K562 (cell line): ENCODE measurements around the gene LARP6. TPM values are rescaled to one million over a fixed set of nuclear protein-coding genes. Genes with fewer than 3 reads are reported as not detected.

Experiments used
- ADNP ChIP-seq: fragments of 200-800 bp; sonication (Bioruptor generic); IDR thresholded peaks from 2 replicates; pipeline ENCODE4 v1.6.1; 2016; ENCODE audit warnings: missing genetic modification characterization, missing compliant biosample characterization
- ATF7 ChIP-seq: fragments of 450-650 bp; IDR thresholded peaks from 2 replicates; pipeline ENCODE4 v1.7.1; 2014; ENCODE audit warnings: mild to moderate bottlenecking, moderate library complexity
- BRF1 ChIP-seq: IDR thresholded peaks from 3 replicates; pipeline ENCODE4 v1.6.1; 2011; ENCODE audit warnings: borderline replicate concordance, mild to moderate bottlenecking; ENCODE audit not compliant: insufficient read length; ENCODE audit errors: extremely low read depth
- CC2D1A ChIP-seq: fragments of 450-650 bp; IDR thresholded peaks from 2 replicates; pipeline ENCODE4 v1.6.1; 2017; ENCODE audit warnings: mild to moderate bottlenecking
- DDX20 ChIP-seq: fragments of 450-650 bp; IDR thresholded peaks from 2 replicates; pipeline ENCODE4 v1.6.1; 2016; ENCODE audit warnings: missing genetic modification characterization, low read depth, mild to moderate bottlenecking, missing compliant biosample characterization, moderate library complexity
- DIDO1 ChIP-seq: fragments of 450-650 bp; IDR thresholded peaks from 2 replicates; pipeline ENCODE4 v1.6.1; 2016; ENCODE audit warnings: low read depth, missing biosample characterization, missing genetic modification characterization
- EGR1 ChIP-seq: fragments of 450-650 bp; conservative IDR thresholded peaks from 2 replicates; pipeline ENCODE4 v1.6.1; 2017; ENCODE audit warnings: mild to moderate bottlenecking
- MTA3 ChIP-seq: fragments of 450-650 bp; formaldehyde crosslinking; IDR thresholded peaks from 2 replicates; pipeline ENCODE4 v1.6.1; 2017; ENCODE audit warnings: mild to moderate bottlenecking, borderline replicate concordance
- NCOA1 ChIP-seq: fragments of 450-650 bp; IDR thresholded peaks from 2 replicates; pipeline ENCODE4 v1.6.1; 2016; ENCODE audit warnings: low read depth
- NCOA6 ChIP-seq: fragments of 450-650 bp; IDR thresholded peaks from 2 replicates; pipeline ENCODE4 v1.6.1; 2017; ENCODE audit warnings: mild to moderate bottlenecking
- SLC30A9 ChIP-seq: fragments of 250-450 bp; sonication (Bioruptor Pico); IDR thresholded peaks from 2 replicates; pipeline ENCODE4 v1.8.0; 2022; ENCODE audit warnings: mild to moderate bottlenecking, moderate library complexity
- ZNF140 ChIP-seq: fragments of 250-450 bp; sonication (Bioruptor Pico); IDR thresholded peaks from 2 replicates; pipeline ENCODE4 v1.8.0; 2021; ENCODE audit warnings: moderate library complexity, mild to moderate bottlenecking, inconsistent platforms
- ZNF175 ChIP-seq: fragments of 200-800 bp; sonication (Bioruptor generic); IDR thresholded peaks from 2 replicates; pipeline ENCODE4 v1.6.1; 2016; ENCODE audit warnings: low read depth, mild to moderate bottlenecking, missing genetic modification characterization, missing compliant biosample characterization
- ZNF444 ChIP-seq: fragments of 250-450 bp; sonication (Bioruptor Pico); IDR thresholded peaks from 2 replicates; pipeline ENCODE4 v1.4.0; 2020; ENCODE audit warnings: mild to moderate bottlenecking, moderate library complexity
- ZSCAN32 ChIP-seq: fragments of 450-650 bp; formaldehyde crosslinking; IDR thresholded peaks from 2 replicates; pipeline ENCODE4 v1.4.0; 2020; ENCODE audit warnings: mild to moderate bottlenecking, moderate library complexity
- polyA plus RNA-seq, 8 experiments: library from polyadenylated mRNA; depleted of rRNA in 4 of 8; stranded (reverse) in 5 of 8; unstranded in 3 of 8; fragments of >200 nt; fragmentation: Nextera tagmentation in 2 of 8; fragmentation: Illumina TruSeq in 1 of 8; extraction: Ambion mirVana in 2 of 8; extraction: Trizol in 1 of 8; gene quantifications; 2 replicates each; pipeline versions ENCODE4 v1.2.1 to v1.2.3, GENCODE V29; 2011 to 2014; ENCODE audit warnings: inconsistent platforms in 1 of 8, missing spikeins in 1 of 8
- total RNA-seq, 7 experiments: library from RNA; depleted of rRNA in 6 of 7; stranded (reverse); fragments of >200 nt in 6 of 7; fragmentation: Illumina TruSeq in 2 of 7; extraction: Trizol in 2 of 7; gene quantifications; 2 replicates each; pipeline versions ENCODE4 v1.2.1 to v1.2.3, GENCODE V29; 2011 to 2021; ENCODE audit warnings: low replicate concordance in 1 of 7
- TF ChIP-seq, protein P1 (sequence below): fragments of 450-650 bp; formaldehyde crosslinking; IDR thresholded peaks from 2 replicates; pipeline ENCODE4 v1.4.0; 2022; ENCODE audit warnings: missing genetic modification characterization
- TF ChIP-seq, protein P2 (sequence below): fragments of 250-450 bp; sonication (Bioruptor Pico); IDR thresholded peaks from 2 replicates; pipeline ENCODE4 v1.5.1; 2021; ENCODE audit warnings: mild to moderate bottlenecking
- TF ChIP-seq, protein P3 (sequence below): IDR thresholded peaks from 2 replicates; pipeline ENCODE4 v1.6.1; 2012; ENCODE audit warnings: low read depth, low read length, improper control_type of control experiment, borderline replicate concordance
- TF ChIP-seq, protein P4 (sequence below), 2 experiments: fragments of 450-650 bp; IDR thresholded peaks; 2 replicates each; pipeline ENCODE4 v1.6.1; 2018; ENCODE audit warnings: mild to moderate bottlenecking in 2 of 2, low read depth in 1 of 2; ENCODE audit not compliant: partially characterized antibody in 2 of 2

LARP6 gene
- total and polyA plus RNA-seq, 9 of the 15 experiments (the other 6 are each of a cell fraction or from before 2014, with no cell fraction given): not detected

DNA sequence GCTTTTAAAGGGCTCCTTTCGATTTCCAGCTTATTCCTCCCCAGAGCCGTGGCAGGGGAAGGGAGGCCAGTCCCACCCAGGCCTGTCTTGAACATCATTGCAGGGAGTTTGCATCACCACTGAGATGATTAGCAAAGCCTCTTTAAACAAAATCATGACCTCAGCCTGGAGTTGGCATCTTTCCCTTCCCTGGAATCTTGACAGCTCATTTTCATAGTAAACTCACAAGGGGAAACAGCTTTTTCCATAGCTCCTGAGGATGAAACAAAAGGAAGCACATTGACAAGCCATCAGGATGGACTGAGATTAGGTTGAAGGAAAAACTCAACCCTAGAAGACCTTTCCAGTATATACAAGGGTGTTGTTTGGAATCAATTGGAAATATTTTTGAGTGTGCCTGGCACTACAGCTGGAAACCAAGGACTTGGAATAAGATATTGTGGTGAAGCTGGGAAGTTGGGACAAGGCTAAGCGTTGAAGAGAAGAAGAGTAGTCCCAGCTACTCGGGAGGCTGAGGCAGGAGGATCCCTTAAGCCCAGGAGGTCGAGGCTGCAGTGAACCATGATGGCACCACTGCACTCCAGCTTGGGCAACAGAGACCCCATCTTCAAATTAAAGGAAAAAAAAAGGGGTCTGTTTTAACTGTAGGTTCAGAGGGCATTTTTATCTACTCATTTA lies 3.1 kb upstream of the LARP6 start (continued):
- no peak for TF ChIP-seq DDX20 (tag)
- TF ChIP-seq, protein P1, sequence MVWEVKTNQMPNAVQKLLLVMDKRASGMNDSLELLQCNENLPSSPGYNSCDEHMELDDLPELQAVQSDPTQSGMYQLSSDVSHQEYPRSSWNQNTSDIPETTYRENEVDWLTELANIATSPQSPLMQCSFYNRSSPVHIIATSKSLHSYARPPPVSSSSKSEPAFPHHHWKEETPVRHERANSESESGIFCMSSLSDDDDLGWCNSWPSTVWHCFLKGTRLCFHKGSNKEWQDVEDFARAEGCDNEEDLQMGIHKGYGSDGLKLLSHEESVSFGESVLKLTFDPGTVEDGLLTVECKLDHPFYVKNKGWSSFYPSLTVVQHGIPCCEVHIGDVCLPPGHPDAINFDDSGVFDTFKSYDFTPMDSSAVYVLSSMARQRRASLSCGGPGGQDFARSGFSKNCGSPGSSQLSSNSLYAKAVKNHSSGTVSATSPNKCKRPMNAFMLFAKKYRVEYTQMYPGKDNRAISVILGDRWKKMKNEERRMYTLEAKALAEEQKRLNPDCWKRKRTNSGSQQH (CRISPR knock-in tag): no peak
- TF ChIP-seq ZNF140 (CRISPR knock-in tag): no peak
- TF ChIP-seq, protein P2, sequence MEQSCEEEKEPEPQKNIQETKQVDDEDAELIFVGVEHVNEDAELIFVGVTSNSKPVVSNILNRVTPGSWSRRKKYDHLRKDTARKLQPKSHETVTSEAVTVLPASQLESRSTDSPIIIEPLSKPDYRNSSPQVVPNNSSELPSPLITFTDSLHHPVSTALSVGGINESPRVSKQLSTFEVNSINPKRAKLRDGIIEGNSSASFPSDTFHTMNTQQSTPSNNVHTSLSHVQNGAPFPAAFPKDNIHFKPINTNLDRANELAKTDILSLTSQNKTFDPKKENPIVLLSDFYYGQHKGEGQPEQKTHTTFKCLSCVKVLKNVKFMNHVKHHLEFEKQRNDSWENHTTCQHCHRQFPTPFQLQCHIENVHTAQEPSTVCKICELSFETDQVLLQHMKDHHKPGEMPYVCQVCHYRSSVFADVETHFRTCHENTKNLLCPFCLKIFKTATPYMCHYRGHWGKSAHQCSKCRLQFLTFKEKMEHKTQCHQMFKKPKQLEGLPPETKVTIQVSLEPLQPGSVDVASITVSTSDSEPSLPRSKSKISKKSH: no peak
- no peak for TF ChIP-seq ADNP (tag)
- peak; percentile 58; the same call in 1 of the 2 replicates for TF ChIP-seq ZNF175
- TF ChIP-seq ZSCAN32 (CRISPR knock-in tag): no peak
- TF ChIP-seq, protein P3, sequence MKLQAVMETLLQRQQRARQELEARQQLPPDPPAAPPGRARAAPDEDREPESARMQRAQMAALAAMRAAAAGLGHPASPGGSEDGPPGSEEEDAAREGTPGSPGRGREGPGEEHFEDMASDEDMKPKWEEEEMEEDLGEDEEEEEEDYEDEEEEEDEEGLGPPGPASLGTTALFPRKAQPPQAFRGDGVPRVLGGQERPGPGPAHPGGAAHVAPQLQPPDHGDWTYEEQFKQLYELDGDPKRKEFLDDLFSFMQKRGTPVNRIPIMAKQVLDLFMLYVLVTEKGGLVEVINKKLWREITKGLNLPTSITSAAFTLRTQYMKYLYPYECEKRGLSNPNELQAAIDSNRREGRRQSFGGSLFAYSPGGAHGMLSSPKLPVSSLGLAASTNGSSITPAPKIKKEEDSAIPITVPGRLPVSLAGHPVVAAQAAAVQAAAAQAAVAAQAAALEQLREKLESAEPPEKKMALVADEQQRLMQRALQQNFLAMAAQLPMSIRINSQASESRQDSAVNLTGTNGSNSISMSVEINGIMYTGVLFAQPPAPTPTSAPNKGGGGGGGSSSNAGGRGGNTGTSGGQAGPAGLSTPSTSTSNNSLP: no peak
- TF ChIP-seq NCOA1: no peak
- no peak for TF ChIP-seq NCOA6
- TF ChIP-seq MTA3: no peak
- TF ChIP-seq CC2D1A: no peak
- no peak for TF ChIP-seq DIDO1
- no peak for TF ChIP-seq EGR1
- TF ChIP-seq SLC30A9 (CRISPR knock-in tag): no peak
- TF ChIP-seq ATF7: peak; percentile 69
- no peak for TF ChIP-seq ZNF444 (CRISPR knock-in tag)
- TF ChIP-seq, protein P4, sequence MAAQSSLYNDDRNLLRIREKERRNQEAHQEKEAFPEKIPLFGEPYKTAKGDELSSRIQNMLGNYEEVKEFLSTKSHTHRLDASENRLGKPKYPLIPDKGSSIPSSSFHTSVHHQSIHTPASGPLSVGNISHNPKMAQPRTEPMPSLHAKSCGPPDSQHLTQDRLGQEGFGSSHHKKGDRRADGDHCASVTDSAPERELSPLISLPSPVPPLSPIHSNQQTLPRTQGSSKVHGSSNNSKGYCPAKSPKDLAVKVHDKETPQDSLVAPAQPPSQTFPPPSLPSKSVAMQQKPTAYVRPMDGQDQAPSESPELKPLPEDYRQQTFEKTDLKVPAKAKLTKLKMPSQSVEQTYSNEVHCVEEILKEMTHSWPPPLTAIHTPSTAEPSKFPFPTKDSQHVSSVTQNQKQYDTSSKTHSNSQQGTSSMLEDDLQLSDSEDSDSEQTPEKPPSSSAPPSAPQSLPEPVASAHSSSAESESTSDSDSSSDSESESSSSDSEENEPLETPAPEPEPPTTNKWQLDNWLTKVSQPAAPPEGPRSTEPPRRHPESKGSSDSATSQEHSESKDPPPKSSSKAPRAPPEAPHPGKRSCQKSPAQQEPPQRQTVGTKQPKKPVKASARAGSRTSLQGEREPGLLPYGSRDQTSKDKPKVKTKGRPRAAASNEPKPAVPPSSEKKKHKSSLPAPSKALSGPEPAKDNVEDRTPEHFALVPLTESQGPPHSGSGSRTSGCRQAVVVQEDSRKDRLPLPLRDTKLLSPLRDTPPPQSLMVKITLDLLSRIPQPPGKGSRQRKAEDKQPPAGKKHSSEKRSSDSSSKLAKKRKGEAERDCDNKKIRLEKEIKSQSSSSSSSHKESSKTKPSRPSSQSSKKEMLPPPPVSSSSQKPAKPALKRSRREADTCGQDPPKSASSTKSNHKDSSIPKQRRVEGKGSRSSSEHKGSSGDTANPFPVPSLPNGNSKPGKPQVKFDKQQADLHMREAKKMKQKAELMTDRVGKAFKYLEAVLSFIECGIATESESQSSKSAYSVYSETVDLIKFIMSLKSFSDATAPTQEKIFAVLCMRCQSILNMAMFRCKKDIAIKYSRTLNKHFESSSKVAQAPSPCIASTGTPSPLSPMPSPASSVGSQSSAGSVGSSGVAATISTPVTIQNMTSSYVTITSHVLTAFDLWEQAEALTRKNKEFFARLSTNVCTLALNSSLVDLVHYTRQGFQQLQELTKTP (IDR thresholded peaks at IDR 0.05; ENCODE audit: low read depth in 1 of 2, partially characterized antibody in 2 of 2): no peak
- TF ChIP-seq BRF1: no peak
- TF ChIP-seq, all 486 proteins: peak for 11
